Brain pericyte (primary cell): ENCODE measurements around the gene GSE1.

ENCODE experiments used
- DNase-seq: peaks from one replicate; pipeline ENCODE4 v3.0.0-alpha.2; 2012; ENCODE audit warnings: low read depth, low spot score

Gene GSE1

DNA sequence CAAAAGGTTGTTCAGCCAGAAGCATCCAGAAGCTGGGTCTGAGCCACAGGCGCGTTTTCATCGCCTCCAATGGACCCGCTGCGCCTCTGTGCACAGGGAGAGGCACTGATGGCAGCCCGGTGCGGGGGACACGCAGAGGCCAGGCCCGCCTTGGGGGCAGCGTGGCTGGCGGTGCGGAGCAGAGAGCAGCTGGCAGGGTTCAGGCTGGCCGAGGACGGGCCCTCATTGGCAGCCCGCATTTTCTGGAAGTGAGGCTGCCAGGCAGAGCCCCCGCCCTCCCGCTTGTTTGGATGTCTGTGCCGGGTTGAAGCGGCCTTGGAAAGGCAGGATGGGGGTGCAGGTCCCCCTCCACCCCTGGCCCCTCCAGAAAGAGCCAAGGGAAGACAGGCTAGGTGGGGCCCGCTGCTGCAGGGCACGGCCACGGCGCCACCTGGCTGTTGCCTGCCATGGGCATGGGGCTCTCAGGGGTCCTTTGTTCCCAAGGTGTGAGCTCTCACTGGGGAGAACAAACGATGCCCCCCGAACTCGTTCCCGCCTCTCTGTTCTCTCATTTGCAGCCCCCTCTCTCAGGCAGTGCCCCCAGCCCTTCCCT lies 18.8 kb downstream of the GSE1 start:
- DNase-seq, result no peak

DNA sequence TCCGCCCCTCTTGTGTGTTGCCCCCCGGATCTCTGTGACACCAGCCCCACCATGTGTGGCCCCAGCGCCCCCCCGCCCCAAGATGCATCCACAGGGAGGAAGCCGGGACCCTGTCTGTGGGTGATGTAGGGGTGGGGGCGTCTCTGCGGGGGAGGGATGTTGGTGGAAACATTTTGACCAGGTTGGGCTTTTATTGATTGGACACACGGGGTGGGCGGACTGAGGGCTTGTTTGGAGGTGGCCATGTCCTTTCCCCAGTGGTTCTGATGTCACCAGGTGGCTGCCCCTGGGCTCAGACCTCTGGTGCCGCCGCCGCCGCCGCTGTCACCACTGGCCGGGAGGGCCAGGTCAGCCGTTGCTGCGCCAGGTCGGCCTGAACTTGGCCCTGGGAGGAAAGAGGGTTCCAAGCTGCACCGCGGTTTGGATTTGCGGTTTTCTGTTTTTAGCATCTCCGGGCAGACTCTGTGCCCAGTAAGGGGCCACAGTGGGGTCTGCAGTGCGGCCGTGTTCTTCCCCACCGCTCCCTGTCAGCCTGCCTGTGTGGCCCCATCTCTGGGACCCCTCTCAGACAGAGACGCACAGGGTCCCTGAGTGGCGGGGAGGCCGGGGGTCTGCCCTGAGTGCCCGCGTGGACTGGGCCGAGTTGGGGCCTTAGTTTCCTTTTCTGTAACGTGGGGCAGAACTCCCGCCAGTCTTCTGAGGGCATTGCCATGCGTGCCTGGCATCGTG lies 19.8 kb downstream of the GSE1 start:
- DNase-seq, result no peak

DNA sequence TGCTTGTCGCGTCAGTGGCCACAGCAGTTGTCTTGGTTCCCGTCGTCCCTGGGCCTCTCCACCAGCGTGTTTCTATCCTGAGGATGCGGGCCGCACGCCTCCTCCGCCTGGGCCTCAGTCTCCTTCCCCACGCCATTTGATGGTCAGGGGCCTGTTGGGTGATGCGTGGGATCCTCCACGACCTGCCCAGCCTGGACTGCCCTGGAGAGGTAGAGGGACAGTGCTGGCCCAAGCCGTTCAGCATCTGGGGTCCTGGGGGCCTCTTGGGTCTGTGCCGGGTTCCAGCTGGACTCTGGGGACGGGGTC lies 20.3 kb downstream of the GSE1 start:
- DNase-seq, result no peak

DNA sequence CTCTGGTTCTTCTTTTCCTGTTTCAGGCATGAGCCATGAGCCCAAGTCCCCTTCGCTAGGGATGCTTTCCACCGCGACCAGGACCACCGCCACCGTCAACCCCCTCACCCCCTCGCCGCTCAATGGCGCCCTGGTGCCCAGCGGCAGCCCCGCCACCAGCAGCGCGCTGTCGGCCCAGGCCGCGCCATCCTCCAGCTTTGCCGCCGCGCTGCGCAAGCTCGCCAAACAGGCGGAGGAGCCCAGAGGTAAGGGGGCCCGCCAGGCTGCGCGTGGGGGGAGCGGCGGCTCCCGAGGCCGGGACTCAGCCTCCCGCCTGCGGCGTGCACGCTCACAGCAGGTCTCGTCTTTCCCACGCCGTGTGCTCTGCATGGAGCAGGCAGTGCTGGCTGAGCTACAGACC lies 20.8 kb downstream of the GSE1 start:
- no peak for DNase-seq

DNA sequence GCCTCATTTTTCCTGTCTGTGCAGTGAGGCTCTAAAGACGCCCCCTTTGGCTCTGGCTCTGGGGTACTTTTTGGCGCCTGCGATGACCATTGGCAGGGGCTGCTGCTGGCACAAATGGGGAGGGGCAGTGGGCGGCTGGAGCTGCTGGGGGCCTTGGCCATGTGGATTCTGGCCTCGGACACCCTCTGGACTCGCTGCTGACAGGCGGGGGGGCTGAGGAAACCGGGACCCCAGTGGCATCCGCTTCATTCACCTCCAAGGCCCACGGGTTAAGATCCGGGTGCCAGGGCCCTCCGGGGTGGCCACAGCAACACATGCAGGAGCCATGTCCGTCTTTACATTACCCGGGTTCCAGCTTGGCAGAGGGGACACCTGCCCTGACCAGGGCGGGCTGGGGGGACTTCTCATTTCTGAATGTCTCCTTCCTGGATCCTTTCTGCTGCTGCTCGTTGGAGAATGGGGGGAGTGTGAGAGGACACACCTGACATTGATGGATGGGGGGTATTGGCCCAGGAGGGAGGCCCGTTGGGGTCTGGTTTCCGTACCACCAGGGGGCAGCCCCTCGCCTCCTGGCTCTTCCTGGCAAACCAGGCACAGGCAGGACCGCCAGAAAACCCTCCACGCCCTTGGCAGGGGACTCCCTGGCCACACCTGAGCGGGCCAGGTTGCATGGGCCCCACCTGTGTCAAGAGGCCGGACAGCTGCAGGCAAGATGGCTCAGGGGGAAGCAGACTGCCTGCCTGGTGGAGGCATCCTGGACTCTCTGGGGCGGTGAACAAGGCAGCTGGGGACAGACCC lies 21.8 kb downstream of the GSE1 start:
- no peak for DNase-seq

DNA sequence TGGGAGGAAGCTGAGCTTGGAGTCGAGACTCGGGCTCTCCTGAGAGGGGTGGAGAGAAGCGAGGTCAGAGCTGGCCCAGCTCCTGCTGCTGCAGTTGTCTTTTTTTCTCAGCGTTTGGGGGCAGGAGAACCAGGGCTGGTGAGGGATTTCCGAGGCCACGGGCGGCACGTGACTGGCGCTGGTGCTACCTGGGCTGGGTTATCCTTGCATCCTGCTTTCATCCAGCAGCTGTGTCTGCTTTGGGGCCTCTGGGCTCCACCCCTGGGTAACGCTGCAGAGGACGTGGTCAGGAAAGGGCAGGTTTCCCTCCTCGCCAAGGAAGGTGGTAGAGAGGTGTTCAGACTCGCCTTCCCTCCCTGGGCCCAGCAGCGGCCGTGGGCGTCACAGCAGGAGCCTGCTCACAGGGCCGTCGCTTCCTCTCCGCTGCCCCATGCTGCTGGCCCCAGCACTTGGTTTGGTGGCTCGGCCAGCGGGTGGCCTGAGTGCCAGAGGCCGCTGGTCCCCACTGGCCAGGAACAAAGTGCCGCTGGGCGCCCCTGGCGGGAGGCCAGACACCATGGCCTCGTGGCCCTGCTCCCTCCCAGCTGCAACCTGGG lies 22.5 kb downstream of the GSE1 start:
- no peak for DNase-seq

DNA sequence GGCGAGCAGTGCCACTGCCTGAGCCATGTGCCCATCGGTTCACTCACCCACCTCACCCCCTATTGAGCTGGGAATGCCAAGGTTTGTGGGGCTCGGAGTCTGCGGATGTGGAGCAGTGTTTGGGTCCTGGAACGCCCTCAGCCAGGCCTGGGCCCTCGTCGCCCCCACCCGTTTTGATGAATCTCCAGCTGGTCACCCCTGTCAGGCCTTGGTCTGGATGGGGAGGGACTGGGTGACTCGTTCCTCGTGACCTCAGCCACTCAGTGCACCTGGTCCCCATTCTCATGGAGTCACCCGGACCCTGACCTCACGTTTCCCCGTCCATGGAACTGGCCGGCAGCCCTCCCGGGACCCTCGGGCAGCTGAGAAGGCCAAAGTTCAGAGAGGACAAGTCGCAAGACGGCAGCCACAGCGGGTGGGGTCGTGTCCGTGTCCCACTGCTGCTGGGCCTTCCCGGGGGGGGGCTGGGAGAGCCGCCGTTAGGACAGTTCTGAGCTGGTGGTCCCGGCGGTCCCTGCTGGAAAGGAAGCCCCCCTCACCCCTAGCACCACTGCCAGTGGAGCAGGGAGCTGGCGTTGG lies 23.2 kb downstream of the GSE1 start:
- DNase-seq, result no peak

DNA sequence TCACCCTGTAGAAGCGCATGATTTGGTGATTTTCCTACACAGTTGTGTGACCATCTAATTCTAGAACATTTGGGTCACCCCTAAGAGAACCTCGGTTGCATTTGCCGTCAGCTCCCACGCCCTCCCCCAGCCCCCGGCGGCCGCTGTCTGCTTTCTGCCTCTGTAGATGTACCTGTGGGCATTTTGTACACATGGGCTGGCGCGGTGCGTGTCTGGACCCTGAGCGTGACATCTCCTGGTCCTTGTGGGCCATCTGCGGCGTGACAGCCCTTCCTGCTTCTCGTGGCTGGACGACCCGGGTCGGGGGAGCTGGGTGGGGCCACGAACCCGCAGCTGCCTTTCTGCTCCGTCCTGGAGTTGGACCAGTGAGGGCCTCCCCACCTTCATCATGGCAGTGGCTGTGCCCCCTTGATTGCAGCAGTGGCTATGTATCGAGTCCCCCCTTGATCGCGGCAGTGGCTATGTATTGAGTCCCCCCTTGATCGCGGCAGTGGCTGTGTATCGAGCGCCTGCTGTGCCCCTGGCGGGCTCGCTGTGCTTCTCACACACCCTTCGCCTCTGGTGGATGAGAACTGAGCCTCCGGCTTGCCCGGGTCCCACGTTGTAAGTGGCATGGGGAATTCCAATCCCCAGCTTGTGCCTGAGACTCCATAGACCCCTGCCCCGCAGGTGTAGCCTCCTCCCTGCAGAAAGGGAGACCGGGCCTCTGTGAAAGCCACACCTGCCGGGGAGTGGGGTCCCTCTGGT lies 24.1 kb downstream of the GSE1 start:
- no peak for DNase-seq

DNA sequence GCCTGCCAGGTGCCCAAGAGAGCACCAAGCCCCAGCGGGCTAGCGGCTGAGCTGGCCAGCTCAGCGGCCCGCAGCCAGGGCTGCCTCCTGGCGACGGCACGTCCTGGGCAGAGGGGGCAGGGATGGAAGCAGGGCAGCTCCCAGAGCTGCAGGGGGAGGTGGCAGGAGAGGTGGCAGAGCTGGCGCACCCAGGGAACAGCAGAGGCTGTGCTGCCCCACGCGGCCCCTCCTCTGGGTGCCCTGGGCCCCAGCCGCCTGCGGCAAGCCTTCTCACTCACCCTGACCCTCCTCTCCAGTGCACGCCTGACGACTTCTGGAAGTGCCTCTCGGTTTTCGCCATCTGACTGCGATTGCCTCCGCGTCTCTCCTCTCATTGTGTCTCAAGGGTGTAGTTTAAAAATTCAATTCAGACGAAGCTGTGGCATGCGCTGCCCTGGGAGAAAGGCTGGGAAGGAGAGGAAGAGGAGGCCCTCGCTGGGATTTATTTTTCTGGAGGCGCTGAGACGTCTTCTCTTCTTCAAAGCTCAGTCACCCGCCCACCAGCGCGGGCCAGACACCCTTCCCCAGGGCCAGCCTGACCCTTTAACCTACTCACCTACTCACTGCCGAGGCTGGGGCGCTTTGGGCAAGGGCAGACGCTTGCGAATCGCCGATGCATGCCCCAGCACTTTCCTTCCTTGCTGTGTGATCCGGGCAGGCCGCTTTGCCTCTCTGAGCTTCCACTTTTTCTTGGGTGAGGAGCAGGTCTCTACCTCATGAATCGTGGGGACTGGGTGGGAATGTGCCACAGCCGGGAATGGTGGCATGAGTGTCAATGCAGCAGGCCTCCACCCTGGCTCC lies 24.9 kb downstream of the GSE1 start:
- DNase-seq, result no peak

DNA sequence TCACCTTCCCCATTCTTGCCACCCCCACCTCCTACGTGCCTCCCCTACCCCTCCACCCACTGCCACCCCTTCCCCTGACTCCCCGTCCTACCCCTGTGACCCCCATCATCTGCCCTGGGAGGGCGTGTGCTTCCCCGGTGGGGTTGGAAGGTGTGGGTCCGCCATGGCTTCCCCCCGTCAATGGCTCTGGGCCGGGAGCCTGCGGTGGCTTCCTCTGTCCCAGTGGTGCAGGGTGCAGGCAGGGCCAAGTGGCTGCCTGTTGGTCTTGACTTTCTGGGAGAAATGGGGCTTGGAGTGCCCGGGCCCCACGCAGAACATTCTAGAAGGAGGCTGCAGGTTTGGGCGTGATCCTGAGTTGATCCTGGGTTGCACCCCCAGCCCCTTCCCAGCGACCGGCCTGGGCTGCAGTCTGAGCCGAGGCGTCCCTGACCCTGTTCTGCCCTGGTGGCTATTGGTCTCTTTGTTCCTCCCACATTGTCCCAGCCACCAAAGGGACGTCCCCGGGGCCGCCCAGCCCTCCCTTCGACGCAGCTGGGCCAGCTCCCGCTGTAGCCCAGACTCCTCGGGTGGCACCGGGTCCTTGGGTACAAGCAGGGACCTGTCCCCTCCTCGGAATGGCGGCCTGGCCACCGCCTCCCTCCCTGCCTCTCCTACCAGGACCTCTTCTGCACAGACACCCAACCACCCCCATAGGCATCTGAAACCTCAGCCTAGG lies 25.7 kb downstream of the GSE1 start:
- DNase-seq, result no peak

DNA sequence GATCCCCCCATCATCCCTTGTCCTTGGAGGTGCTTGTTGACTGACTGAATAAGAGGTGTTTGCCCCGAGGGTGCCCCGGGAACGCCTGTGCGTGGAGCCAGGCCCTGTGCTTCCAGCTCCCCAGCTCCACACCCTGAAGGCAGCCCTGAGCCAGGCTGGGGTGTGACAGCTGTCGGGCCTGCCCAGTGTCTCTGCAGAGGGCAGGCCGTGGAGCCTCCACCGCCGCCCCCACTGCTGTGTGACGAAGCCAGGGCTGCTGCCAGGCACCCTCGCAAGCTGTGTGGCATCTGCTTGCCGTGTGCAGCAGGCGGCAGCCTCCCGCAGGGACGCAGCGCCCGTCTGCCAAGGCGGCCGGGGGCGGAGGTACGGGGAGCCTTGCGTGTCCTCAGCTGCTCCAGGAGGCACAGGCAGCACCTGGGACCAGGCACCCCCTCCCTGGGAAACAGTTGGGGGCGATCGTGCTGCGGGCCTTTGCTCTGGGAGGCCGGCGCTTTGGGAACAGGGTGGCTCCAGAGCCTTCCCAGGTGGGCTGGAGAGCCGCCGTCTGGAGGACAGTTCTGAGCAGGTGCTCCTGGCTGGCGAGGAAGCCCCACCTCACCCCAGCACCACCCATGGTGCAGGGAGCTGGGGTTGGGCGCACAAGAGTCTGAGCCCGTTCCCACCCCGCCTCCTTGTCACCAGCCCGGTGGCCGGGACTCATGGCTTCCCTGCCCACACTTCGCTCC lies 26.6 kb downstream of the GSE1 start:
- no peak for DNase-seq

DNA sequence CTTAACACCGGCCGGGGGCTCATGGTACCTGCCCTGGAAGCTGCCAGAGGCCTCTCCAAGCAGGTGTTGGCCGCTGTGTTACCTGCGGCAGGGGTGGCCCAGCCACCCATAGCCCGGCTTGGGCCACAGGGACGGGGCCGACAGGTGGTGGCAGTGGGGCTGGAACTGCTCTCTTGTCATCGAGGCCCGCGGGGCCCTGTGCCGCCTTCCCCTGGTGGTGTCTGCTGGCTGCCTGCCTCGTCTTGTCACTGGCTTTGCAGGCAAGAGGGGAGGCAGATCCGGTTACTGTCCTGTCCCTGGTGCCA lies 27.1 kb downstream of the GSE1 start:
- no peak for DNase-seq

DNA sequence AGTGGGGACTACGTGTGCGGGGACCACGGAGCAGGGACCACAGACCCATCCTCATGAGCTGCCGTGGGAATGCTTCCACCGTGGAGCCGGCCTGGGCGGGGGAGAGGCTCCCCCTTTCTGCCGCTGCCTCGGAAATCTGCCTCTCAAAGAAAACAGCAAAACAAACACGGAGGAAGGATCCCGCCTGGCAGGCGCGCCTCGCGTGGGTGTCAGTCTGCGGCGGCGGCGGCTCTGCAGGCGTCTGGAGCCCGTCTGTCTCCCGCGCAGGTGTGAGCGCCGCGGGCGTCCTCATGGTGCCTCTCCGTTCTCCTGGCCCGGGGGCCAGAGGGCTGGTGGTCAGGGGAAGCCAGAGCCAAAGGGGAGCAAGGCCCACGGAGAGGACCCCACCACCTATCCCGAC lies 27.5 kb downstream of the GSE1 start:
- DNase-seq, result no peak

DNA sequence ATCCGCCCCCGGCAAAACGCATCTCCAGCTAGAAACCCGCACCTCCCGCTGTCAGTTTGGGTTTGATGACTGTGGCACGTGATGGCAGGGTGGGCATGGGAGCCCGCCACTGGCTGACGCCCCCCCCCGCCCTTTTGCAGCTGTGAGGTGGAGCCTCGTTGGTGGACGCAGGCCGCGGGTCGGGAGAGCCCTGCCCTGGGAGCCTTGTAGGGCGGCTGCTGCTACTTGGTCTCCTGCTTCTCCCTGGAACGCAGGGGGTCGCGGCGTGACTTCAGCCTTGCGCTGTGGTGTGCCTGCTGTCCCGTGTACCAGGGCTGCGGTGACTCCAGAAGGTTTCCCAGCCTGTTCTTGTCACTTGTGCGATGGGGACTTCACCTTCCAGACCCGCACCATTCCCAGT lies 28.2 kb downstream of the GSE1 start:
- DNase-seq, result no peak

DNA sequence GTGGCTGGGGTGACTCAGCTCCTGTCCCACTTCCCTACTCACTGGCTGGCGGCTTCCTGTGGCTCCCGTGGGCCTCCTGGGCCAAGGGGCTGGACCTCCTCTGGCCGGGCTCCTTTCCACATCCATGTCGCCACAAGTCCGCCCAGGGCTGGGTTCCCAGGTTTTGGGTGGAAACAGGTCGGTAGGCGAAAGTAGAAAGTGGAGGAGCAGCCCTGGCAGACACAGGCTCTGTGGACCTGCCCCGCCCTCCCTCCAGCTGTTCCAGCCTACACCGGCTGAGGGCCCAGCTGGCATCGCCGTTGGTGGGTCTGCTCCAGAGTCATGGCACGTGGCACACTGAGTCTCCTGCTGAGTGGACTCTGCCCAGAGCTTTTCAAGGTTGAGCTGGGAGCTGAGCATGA lies 28.7 kb downstream of the GSE1 start:
- no peak for DNase-seq

DNA sequence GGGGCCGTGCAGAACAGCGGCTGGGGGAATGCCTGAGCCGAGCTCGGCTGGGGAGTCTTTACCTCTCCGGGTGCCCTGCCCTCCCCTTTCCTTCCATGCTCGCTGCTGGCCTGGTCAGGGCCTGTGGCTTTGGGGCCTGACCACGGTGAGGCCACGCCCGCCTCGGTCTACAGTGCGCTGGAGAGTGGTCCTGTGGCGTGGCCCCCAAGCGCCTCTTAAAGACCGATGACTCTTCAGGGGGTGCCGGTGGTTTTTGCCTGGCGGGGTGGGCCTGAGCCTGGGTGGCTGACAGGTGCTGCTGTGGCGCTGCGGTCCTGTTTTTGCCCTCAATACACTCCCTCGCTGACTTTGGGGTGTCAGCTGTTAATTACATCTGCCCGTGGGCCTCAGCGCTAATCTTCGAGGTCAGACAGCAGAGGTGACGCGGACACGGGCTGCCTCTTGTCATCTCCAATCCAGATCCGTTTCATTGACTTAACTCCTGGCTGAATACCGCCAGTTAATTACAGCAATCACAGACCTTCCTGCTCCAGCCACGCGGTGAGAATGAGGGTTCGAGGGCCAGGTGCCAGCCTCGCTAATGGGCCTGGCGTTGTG lies 29.7 kb downstream of the GSE1 start:
- no peak for DNase-seq

DNA sequence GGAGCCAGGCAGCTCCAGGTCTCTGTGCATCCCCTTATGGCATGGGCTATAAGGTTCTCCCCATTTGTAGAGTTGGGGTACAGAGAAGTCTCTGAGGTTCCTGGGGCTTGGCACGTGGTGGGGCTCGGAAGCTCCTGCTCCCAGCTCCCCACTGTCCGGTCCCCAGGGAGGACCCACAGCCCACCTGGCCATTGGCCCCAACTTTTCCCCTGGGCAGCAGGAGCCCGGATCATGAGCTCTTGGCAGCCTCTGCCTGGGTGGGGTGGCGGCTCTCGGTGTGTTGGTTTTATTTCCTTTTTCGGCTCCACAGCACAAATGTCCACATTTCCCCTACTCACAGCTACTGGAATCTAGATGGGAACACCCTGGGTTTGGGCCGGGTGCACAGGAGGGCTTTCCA lies 30.5 kb downstream of the GSE1 start:
- DNase-seq, result no peak

DNA sequence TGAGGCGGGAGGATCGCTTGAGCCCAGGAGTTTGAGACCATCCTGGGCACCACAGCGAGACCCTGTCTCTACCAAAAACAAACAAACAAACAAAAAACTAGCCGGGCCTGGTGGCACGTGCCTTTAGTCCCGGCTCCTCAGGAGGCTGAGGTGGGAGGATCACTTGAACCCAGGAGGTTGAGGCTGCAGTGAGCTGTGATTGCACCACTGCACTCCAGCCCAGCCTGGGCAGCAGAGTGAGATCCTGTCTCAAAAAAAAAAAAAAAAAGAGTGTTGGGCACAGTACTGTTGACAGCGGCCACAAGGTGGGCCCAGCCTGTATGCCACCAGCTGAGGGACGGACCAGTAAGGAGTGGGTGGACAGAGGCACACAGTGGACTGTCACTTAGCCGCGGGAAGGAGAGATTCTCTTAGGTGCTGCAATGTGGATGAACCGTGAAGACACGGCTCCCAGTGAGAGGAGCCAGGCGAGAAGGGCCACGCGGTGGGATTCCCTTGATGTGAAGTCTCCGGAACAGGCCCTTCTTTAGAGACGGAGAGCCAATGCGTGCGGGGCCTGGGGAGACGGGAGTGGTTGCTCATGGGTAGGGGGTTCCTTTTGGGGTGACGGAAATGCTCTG lies 31.1 kb downstream of the GSE1 start:
- DNase-seq, result no peak
